Measurements from ENCODE around the gene ZNF423. TPM values are rescaled to one million over a fixed set of nuclear protein-coding genes. Genes with fewer than 3 reads are reported as not detected.

Gene ZNF423
- total RNA-seq, 2 donors from 2014 or later: 4.7 to 7.3 TPM

- no peaks in the 10 kb centered on the region for H3K27me3 ChIP-seq
- no peak overlapping the region for H3K4me3 ChIP-seq
- no peak for TF ChIP-seq CTCF (IDR thresholded peaks at IDR 0.05)
- intact Hi-C loops (cut with DNase I): no loop called here
- no peaks in the 10 kb centered on the region for H3K9me3 ChIP-seq
- no peaks in the 10 kb centered on the region for H3K4me1 ChIP-seq
- H3K9ac ChIP-seq (ENCODE audit: low read depth in 2 of 2, low read length in 2 of 2): no peak overlapping the region
- no peak for DNase-seq
- H3K27ac ChIP-seq: no peak overlapping the region
- no peaks in the 10 kb centered on the region for H3K36me3 ChIP-seq
Measured at GRCh38 chr16:49532873-49533272, 323.0 kb downstream of the ZNF423 start.

GRCh38 chr16:49531931-49532840, 323.7 kb downstream of the ZNF423 start:
- DNase-seq: no peak
- no peak overlapping the region for H3K9ac ChIP-seq (ENCODE audit: low read depth in 2 of 2, low read length in 2 of 2)
- intact Hi-C loops (cut with DNase I): no loop called here
- no peaks in the 10 kb centered on the region for H3K4me1 ChIP-seq
- H3K4me3 ChIP-seq: no peak overlapping the region
- no peak overlapping the region for H3K27ac ChIP-seq
- no peaks in the 10 kb centered on the region for H3K9me3 ChIP-seq
- no peak for TF ChIP-seq CTCF (IDR thresholded peaks at IDR 0.05)
- no peaks in the 10 kb centered on the region for H3K36me3 ChIP-seq
- no peaks in the 10 kb centered on the region for H3K27me3 ChIP-seq

- intact Hi-C loops (cut with DNase I): no loop called here
- H3K36me3 ChIP-seq: no peaks in the 10 kb centered on the region
- no peak for DNase-seq
- no peak overlapping the region for H3K9ac ChIP-seq (ENCODE audit: low read depth in 2 of 2, low read length in 2 of 2)
- no peaks in the 10 kb centered on the region for H3K4me1 ChIP-seq
- no peak overlapping the region for H3K27ac ChIP-seq
- no peaks in the 10 kb centered on the region for H3K9me3 ChIP-seq
- TF ChIP-seq CTCF (IDR thresholded peaks at IDR 0.05): no peak
- H3K27me3 ChIP-seq: no peaks in the 10 kb centered on the region
- no peak overlapping the region for H3K4me3 ChIP-seq
Measured at GRCh38 chr16:49531425-49531824, 324.5 kb downstream of the ZNF423 start.

GRCh38 chr16:49530427-49530970, 325.4 kb downstream of the ZNF423 start:
- Histone ChIP-seq H3K4me3 (no peak overlapping the region), H3K36me3 (no peaks in the 10 kb centered on the region), H3K4me1 (no peaks in the 10 kb centered on the region), H3K9me3 (no peaks in the 10 kb centered on the region), H3K9ac (ENCODE audit: low read depth in 2 of 2, low read length in 2 of 2) (no peak overlapping the region), H3K27ac (no peak overlapping the region), H3K27me3 (no peaks in the 10 kb centered on the region)
- no peak for DNase-seq
- intact Hi-C loops (cut with DNase I): no loop called here
- no peak for TF ChIP-seq CTCF (IDR thresholded peaks at IDR 0.05)

GRCh38 chr16:49529411-49530045, 326.4 kb downstream of the ZNF423 start:
- H3K9ac ChIP-seq (ENCODE audit: low read depth in 2 of 2, low read length in 2 of 2): no peak overlapping the region
- H3K27me3 ChIP-seq: no peaks in the 10 kb centered on the region
- H3K9me3 ChIP-seq: no peaks in the 10 kb centered on the region
- intact Hi-C loops (cut with DNase I): no loop called here
- no peak overlapping the region for H3K4me3 ChIP-seq
- DNase-seq: no peak
- H3K4me1 ChIP-seq: no peaks in the 10 kb centered on the region
- TF ChIP-seq CTCF (IDR thresholded peaks at IDR 0.05): no peak
- H3K27ac ChIP-seq: no peak overlapping the region
- no peaks in the 10 kb centered on the region for H3K36me3 ChIP-seq
